Smooth muscle cell (in vitro differentiated cells): ENCODE results near the gene ETV7. TPM values are rescaled to one million over a fixed set of nuclear protein-coding genes. Genes with fewer than 3 reads are reported as not detected.

Source experiments
- DNase-seq: peaks from one replicate; lab custom pipeline; 2025; ENCODE audit not compliant: unreplicated experiment; lab: John Stamatoyannopoulos, UW
- H2AFZ ChIP-seq: fragments of 200-600 bp; sonication (generic); 2 replicates; pipeline ENCODE4 v1.6.0; 2016; ENCODE audit warnings: antibody characterized with exemption, low read depth, mild to moderate bottlenecking
- H3F3A ChIP-seq: fragments of 200-600 bp; sonication (generic); 2 replicates; pipeline ENCODE4 v1.6.0; 2017; ENCODE audit warnings: antibody characterized with exemption, low read depth
- H3K27ac ChIP-seq: fragments of 200-600 bp; sonication (generic); 2 replicates; pipeline ENCODE4 v1.5.1; 2016; ENCODE audit warnings: low read depth, mild to moderate bottlenecking
- H3K27me3 ChIP-seq: fragments of 200-600 bp; sonication (generic); 2 replicates; pipeline ENCODE4 v1.6.1; 2016; ENCODE audit warnings: low read depth, mild to moderate bottlenecking
- H3K36me3 ChIP-seq: fragments of 200-600 bp; sonication (generic); 2 replicates; pipeline ENCODE4 v1.5.1; 2016; ENCODE audit warnings: low read depth
- H3K4me1 ChIP-seq: fragments of 200-600 bp; sonication (generic); 2 replicates; pipeline ENCODE4 v1.5.1; 2016; ENCODE audit warnings: low read depth
- H3K4me2 ChIP-seq: fragments of 200-600 bp; sonication (generic); 2 replicates; pipeline ENCODE4 v1.6.0; 2016; ENCODE audit warnings: mild to moderate bottlenecking
- H3K4me3 ChIP-seq: fragments of 200-600 bp; sonication (generic); 2 replicates; pipeline ENCODE4 v1.5.1; 2016; ENCODE audit warnings: mild to moderate bottlenecking
- H3K79me2 ChIP-seq: fragments of 200-600 bp; sonication (generic); 2 replicates; pipeline ENCODE4 v1.6.0; 2016; ENCODE audit warnings: low read depth, mild to moderate bottlenecking
- H3K9ac ChIP-seq: fragments of 200-600 bp; sonication (generic); 2 replicates; pipeline ENCODE4 v1.6.0; 2016; ENCODE audit warnings: low read depth
- H3K9me3 ChIP-seq: fragments of 200-600 bp; sonication (generic); replicated peaks from 2 replicates; pipeline ENCODE4 v1.5.1; 2016; ENCODE audit warnings: low read depth
- H4K20me1 ChIP-seq: fragments of 200-600 bp; sonication (generic); 2 replicates; pipeline ENCODE4 v1.6.0; 2016; ENCODE audit warnings: low read depth
- CTCF ChIP-seq: fragments of 200-600 bp; sonication (generic); IDR thresholded peaks from 2 replicates; pipeline ENCODE4 v1.5.1; 2017; ENCODE audit warnings: borderline replicate concordance, mild to moderate bottlenecking, antibody characterized with exemption; ENCODE audit not compliant: insufficient read depth, poor library complexity, severe bottlenecking
- WGBS: methylation state at CpG from one replicate; pipeline ENCODE4 v1.1.7; 2016; ENCODE audit warnings: low lambda C conversion rate; 5-methylcytosine and 5-hydroxymethylcytosine counted together
- polyA plus RNA-seq: library from polyadenylated mRNA; unstranded; fragments of >200 nt; fragmentation: Nextera tagmentation; extraction: Ambion mirVana; gene quantifications from 2 replicates; pipeline ENCODE4 v1.2.1, GENCODE V29; 2016
- total RNA-seq: library from RNA; depleted of rRNA; stranded (reverse); fragments of >200 nt; gene quantifications from 2 replicates; pipeline ENCODE4 v1.2.3, GENCODE V29; 2014

ETV7 gene
- total and polyA plus RNA-seq, 2 experiments from 2014 or later: 0.83 TPM; not detected in 1

GRCh38 chr6:36361071-36361470 is 26.4 kb downstream of the ETV7 start:
- no peak overlapping the region for H3K4me2 ChIP-seq
- WGBS: 96% methylated on average over 11 of the region's 11 CpGs
- DNase-seq: no peak
- peaks cover 4% of the 10 kb centered on the region for H3K4me1 ChIP-seq
- H3K9ac ChIP-seq: no peak overlapping the region
- no peaks in the 10 kb centered on the region for H3K79me2 ChIP-seq
- no peak overlapping the region for H3K4me3 ChIP-seq
- H3K27ac ChIP-seq: no peak overlapping the region
- H2AFZ ChIP-seq: no peak overlapping the region
- no peak for TF ChIP-seq CTCF
- H4K20me1 ChIP-seq: no peaks in the 10 kb centered on the region
- no peaks in the 10 kb centered on the region for H3K36me3 ChIP-seq
- no peaks in the 10 kb centered on the region for H3K27me3 ChIP-seq
- H3F3A ChIP-seq: peaks cover 5% of the 10 kb centered on the region
- no peaks in the 10 kb centered on the region for H3K9me3 ChIP-seq

GRCh38 chr6:36360241-36361054 is 27.0 kb downstream of the ETV7 start:
- peaks cover 4% of the 10 kb centered on the region for H3K4me1 ChIP-seq
- no peak overlapping the region for H3K27ac ChIP-seq
- H2AFZ ChIP-seq: peak overlapping the region; percentile 23
- H3K27me3 ChIP-seq: no peaks in the 10 kb centered on the region
- WGBS: 21% methylated on average over 10 of the region's 10 CpGs
- H4K20me1 ChIP-seq: no peaks in the 10 kb centered on the region
- H3K4me2 ChIP-seq: no peak overlapping the region
- TF ChIP-seq CTCF: peak; percentile 78
- no peak overlapping the region for H3K9ac ChIP-seq
- H3K36me3 ChIP-seq: no peaks in the 10 kb centered on the region
- no peaks in the 10 kb centered on the region for H3K79me2 ChIP-seq
- peak; percentile 44 for DNase-seq
- no peaks in the 10 kb centered on the region for H3K9me3 ChIP-seq
- H3F3A ChIP-seq: peaks cover 5% of the 10 kb centered on the region
- H3K4me3 ChIP-seq: no peak overlapping the region

- no peak overlapping the region for H3K27ac ChIP-seq
These were observed 29.1 kb downstream of the ETV7 start for GRCh38 chr6:36358226-36358915.

More at GRCh38 chr6:36358226-36358915, 29.1 kb downstream of the ETV7 start:
- Histone ChIP-seq H3K9ac (no peak overlapping the region), H3K79me2 (no peaks in the 10 kb centered on the region), H3K9me3 (no peaks in the 10 kb centered on the region), H4K20me1 (no peaks in the 10 kb centered on the region), H2AFZ (peak overlapping the region; percentile 49), H3K4me2 (peak overlapping the region; percentile 60), H3F3A (no peaks in the 10 kb centered on the region), H3K4me1 (no peaks in the 10 kb centered on the region), H3K4me3 (no peak overlapping the region), H3K36me3 (no peaks in the 10 kb centered on the region), H3K27me3 (no peaks in the 10 kb centered on the region)
- WGBS: 29% methylated on average over 4 of the region's 4 CpGs
- no peak for DNase-seq
- TF ChIP-seq CTCF: no peak
